ENCODE results near the gene MAOA. TPM values are rescaled to one million over a fixed set of nuclear protein-coding genes. Genes with fewer than 3 reads are reported as not detected.
"Not testable (repeated sequence)": the region's sequence is repeated elsewhere in the genome, so short reads cannot be mapped to it uniquely, and the experiment has no call there.

The MAOA gene
- polyA plus RNA-seq, 4 donors = 2.7 to 25.2 (median 21.0) TPM

- DNase-seq (ENCODE audit: low read depth in 4 of 4, low spot score in 3 of 4) = no peak
Measured at GRCh38 chrX:43661521-43662240, 5.6 kb downstream of the MAOA start.

GRCh38 chrX:43663173-43663572 lies 7.1 kb downstream of the MAOA start:
- no peak for DNase-seq (ENCODE audit: low read depth in 4 of 4, low spot score in 3 of 4)

GRCh38 chrX:43664258-43664657 lies 8.2 kb downstream of the MAOA start:
- DNase-seq (ENCODE audit: low read depth in 4 of 4, low spot score in 3 of 4) = no peak

- DNase-seq (ENCODE audit: low read depth in 4 of 4, low spot score in 3 of 4) = no peak
Measured at GRCh38 chrX:43664708-43665107, 8.6 kb downstream of the MAOA start.

- no peak for DNase-seq (ENCODE audit: low read depth in 4 of 4, low spot score in 3 of 4)
Measured at GRCh38 chrX:43666311-43666912, 10.3 kb downstream of the MAOA start.

GRCh38 chrX:43675965-43676628 lies 20.0 kb downstream of the MAOA start:
- DNase-seq (ENCODE audit: low read depth in 4 of 4, low spot score in 3 of 4) = not testable (repeated sequence)

- DNase-seq (ENCODE audit: low read depth in 4 of 4, low spot score in 3 of 4) = no peak
Measured at GRCh38 chrX:43676971-43677572, 21.0 kb downstream of the MAOA start.

- no peak for DNase-seq (ENCODE audit: low read depth in 4 of 4, low spot score in 3 of 4)
Measured at GRCh38 chrX:43677993-43678392, 21.9 kb downstream of the MAOA start.

GRCh38 chrX:43679058-43679457 lies 23.0 kb downstream of the MAOA start:
- DNase-seq (ENCODE audit: low read depth in 4 of 4, low spot score in 3 of 4) = no peak

GRCh38 chrX:43679778-43680177 lies 23.7 kb downstream of the MAOA start:
- no peak for DNase-seq (ENCODE audit: low read depth in 4 of 4, low spot score in 3 of 4)

GRCh38 chrX:43682726-43683125 lies 26.6 kb downstream of the MAOA start:
- no peak for DNase-seq (ENCODE audit: low read depth in 4 of 4, low spot score in 3 of 4)

GRCh38 chrX:43685221-43685620 lies 29.1 kb downstream of the MAOA start:
- no peak for DNase-seq (ENCODE audit: low read depth in 4 of 4, low spot score in 3 of 4)

- no peak for DNase-seq (ENCODE audit: low read depth in 4 of 4, low spot score in 3 of 4)
Measured at GRCh38 chrX:43688586-43688985, 32.5 kb downstream of the MAOA start.

GRCh38 chrX:43693602-43694406 lies 37.7 kb downstream of the MAOA start:
- DNase-seq (ENCODE audit: low read depth in 4 of 4, low spot score in 3 of 4) = no peak

GRCh38 chrX:43699475-43699874 lies 43.4 kb downstream of the MAOA start:
- no peak for DNase-seq (ENCODE audit: low read depth in 4 of 4, low spot score in 3 of 4)

- DNase-seq (ENCODE audit: low read depth in 4 of 4, low spot score in 3 of 4) = no peak
Measured at GRCh38 chrX:43702079-43702524, 46.0 kb downstream of the MAOA start.

GRCh38 chrX:43702660-43703059 lies 46.6 kb downstream of the MAOA start:
- no peak for DNase-seq (ENCODE audit: low read depth in 4 of 4, low spot score in 3 of 4)

GRCh38 chrX:43703211-43703791 lies 47.2 kb downstream of the MAOA start:
- no peak for DNase-seq (ENCODE audit: low read depth in 4 of 4, low spot score in 3 of 4)

- DNase-seq (ENCODE audit: low read depth in 4 of 4, low spot score in 3 of 4) = no peak
Measured at GRCh38 chrX:43706786-43707370, 50.8 kb downstream of the MAOA start.

All from left renal pelvis (tissue), 4 donors.